ENCODE data around the gene ACP7. TPM values are rescaled to one million over a fixed set of nuclear protein-coding genes. Genes with fewer than 3 reads are reported as not detected.

ACP7 gene
- total and polyA plus RNA-seq, 2 donors (not counting 3 experiments of a cell fraction or from before 2014, with no cell fraction given) = 0.04 to 0.49 TPM

DNA sequence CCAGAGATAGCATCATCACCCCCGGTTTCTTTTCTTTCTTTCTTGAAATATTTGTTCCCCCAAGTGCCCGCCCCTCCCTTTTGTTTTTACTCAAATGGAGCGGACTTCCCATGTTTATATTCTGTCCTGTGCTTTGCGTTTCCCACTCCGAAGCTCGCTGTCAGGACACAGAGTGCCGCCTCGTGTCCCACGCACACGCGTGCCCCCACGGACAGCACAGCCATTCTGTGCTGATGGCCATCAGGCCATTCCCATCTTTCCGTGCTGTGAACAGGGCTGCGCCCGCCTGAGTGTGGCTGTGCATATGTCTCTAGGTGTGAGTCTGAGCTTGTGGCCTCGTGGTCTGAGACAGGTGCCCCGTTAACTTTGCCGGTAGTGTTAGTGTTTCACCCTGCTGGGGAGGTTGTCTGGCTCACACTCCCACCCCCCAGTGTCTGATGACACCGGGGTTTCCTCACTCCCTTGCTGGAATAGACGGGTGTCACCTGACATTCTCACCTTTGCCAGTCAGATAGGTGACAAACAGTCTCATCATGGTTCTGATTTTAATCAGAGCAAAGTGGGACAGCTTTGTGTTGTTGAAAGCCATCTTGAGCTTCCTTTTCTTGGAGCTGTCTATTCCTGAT lies 48.3 kb downstream of the ACP7 start:
- Histone ChIP-seq H3K4me3 (replicated peaks in 1 of 3; ENCODE audit: insufficient read depth in 1 of 3, low read depth in 1 of 3, low read length in 3 of 3) (no peak overlapping the region), H3K27ac (ENCODE audit: insufficient read depth, low read depth, low read length) (peak overlapping the region; percentile 83), H3K79me2 (ENCODE audit: control insufficient read depth, insufficient read depth, low read length) (peaks cover 90% of the 10 kb centered on the region), H3K4me2 (ENCODE audit: insufficient read depth, low read length) (peak overlapping the region; percentile 16), H3K4me1 (ENCODE audit: control insufficient read depth, extremely low read depth, insufficient read depth, low read length) (peaks cover 30% of the 10 kb centered on the region), H4K20me1 (replicated peaks; ENCODE audit: control insufficient read depth, extremely low read depth, insufficient read depth, low read length) (no peaks in the 10 kb centered on the region), H3K36me3 (ENCODE audit: control insufficient read depth in 2 of 2, extremely low read depth in 1 of 2, insufficient read depth in 2 of 2, low read length in 2 of 2) (no peaks in the 10 kb centered on the region), H3K9ac (replicated peaks; ENCODE audit: extremely low read depth, insufficient read depth, low read length) (no peak overlapping the region), H3K9me1 (replicated peaks; ENCODE audit: control insufficient read depth, extremely low read depth, insufficient read depth, low read length) (no peaks in the 10 kb centered on the region), H3K27me3 (ENCODE audit: control insufficient read depth in 2 of 2, insufficient read depth in 2 of 2, low read length in 2 of 2) (no peaks in the 10 kb centered on the region), H3K9me3 (replicated peaks; ENCODE audit: control insufficient read depth, insufficient read depth, low read length) (no peaks in the 10 kb centered on the region), H2AFZ (ENCODE audit: low read depth, low read length) (no peak overlapping the region)
- dilution Hi-C loops (cut with MboI; ENCODE audit: extremely low pct_ligation_motif_present, low sequenced_read_pairs) (no loop called here), intact Hi-C loops (cut with micrococcal nuclease) (no loop called here)
- DNase-seq (ENCODE audit: low read depth, low spot score) (peak; percentile 24), FAIRE-seq (peak; percentile 66)
- CTCF ChIA-PET = interaction anchor here (1.1 to 2.1 kb wide), 2 partner anchors 11 to 12 kb away, joined by 6 to 10 read pairs; no protein-coding TSS in a partner anchor
- TF ChIP-seq MAX (IDR thresholded peaks at IDR 0.05; ENCODE audit: insufficient read depth, insufficient read length) = no peak
- TF ChIP-seq POLR2AphosphoS5 (IDR thresholded peaks at IDR 0.05; ENCODE audit: insufficient read depth, low read depth, low read length) = no peak
- TF ChIP-seq JUN (IDR thresholded peaks at IDR 0.05; ENCODE audit: borderline replicate concordance, insufficient read depth, insufficient read length, low read depth) = no peak
- TF ChIP-seq CTCF (IDR thresholded peaks at IDR 0.05; ENCODE audit: extremely low read depth in 1 of 2, insufficient read depth in 1 of 2, low read depth in 1 of 2, low read length in 2 of 2) = no peak
- TF ChIP-seq EZH2 (IDR thresholded peaks at IDR 0.05; ENCODE audit: borderline replicate concordance, low read depth, low read length, severe bottlenecking) = no peak
- no peak for TF ChIP-seq MYC (IDR thresholded peaks at IDR 0.05; ENCODE audit: low read depth, low read length)
- no peak for TF ChIP-seq FOS (IDR thresholded peaks at IDR 0.05; ENCODE audit: borderline replicate concordance, insufficient read depth, low read length)
- TF ChIP-seq GATA2 (IDR thresholded peaks at IDR 0.05; ENCODE audit: insufficient read depth, insufficient read length, low read depth, low read length) = no peak
- no peak for TF ChIP-seq POLR2A (IDR thresholded peaks at IDR 0.05; ENCODE audit: low read depth, low read length)
- POLR2A ChIA-PET = no interaction called here
- BruUV-seq (replicated peaks) = no TSS peak
